ENCODE results near the gene SOX30.

SOX30 gene

GRCh38 chr5:157607371-157608161, 44.7 kb downstream of the SOX30 start:
- DNase-seq: no peak

- DNase-seq: no peak
Observed at GRCh38 chr5:157606046-157606445, 46.2 kb downstream of the SOX30 start.

GRCh38 chr5:157603333-157604190, 48.7 kb downstream of the SOX30 start:
- DNase-seq: no peak

- no peak for DNase-seq
Observed at GRCh38 chr5:157602505-157602904, 49.7 kb downstream of the SOX30 start.

GRCh38 chr5:157600252-157600651, 52.0 kb downstream of the SOX30 start:
- DNase-seq: no peak

- no peak for DNase-seq
Observed at GRCh38 chr5:157599565-157599964, 52.7 kb downstream of the SOX30 start.

GRCh38 chr5:157598350-157598936, 53.8 kb downstream of the SOX30 start:
- DNase-seq: no peak

GRCh38 chr5:157597277-157597676, 55.0 kb downstream of the SOX30 start:
- DNase-seq: no peak

- DNase-seq: no peak
Observed at GRCh38 chr5:157596487-157596886, 55.8 kb downstream of the SOX30 start.

- no peak for DNase-seq
Observed at GRCh38 chr5:157594675-157595459, 57.4 kb downstream of the SOX30 start.

GRCh38 chr5:157594257-157594656, 58.0 kb downstream of the SOX30 start:
- DNase-seq: no peak

GRCh38 chr5:157593052-157593757, 59.0 kb downstream of the SOX30 start:
- no peak for DNase-seq

- DNase-seq: no peak
Observed at GRCh38 chr5:157592594-157592993, 59.6 kb downstream of the SOX30 start.

GRCh38 chr5:157590478-157590877, 61.8 kb downstream of the SOX30 start:
- DNase-seq: no peak

- no peak for DNase-seq
Observed at GRCh38 chr5:157584628-157585027, 67.6 kb downstream of the SOX30 start.

GRCh38 chr5:157582731-157583620, 69.3 kb downstream of the SOX30 start:
- no peak for DNase-seq

GRCh38 chr5:157581901-157582300, 70.3 kb downstream of the SOX30 start:
- DNase-seq: no peak

GRCh38 chr5:157578079-157578780, 74.0 kb downstream of the SOX30 start:
- no peak for DNase-seq

GRCh38 chr5:157576678-157577077, 75.6 kb downstream of the SOX30 start:
- no peak for DNase-seq

All from NCI-H1417 treated with DMSO at 0.1 percent for 48 hours (cell line).